GM10248 (cell line): ENCODE data around the gene PLIN3.
A peak's percentile ranks its signal among the peaks of the same experiment; 100 is the strongest.
"Not testable (repeated sequence)": the region's sequence is repeated elsewhere in the genome, so short reads cannot be mapped to it uniquely, and the experiment has no call there.

ENCODE experiments used
- CTCF ChIA-PET: fragments of 300-600 bp; sonication (Branson Sonifier 250); formaldehyde crosslinking; extraction: SDS; loops from one replicate; lab custom pipeline; 2021; ENCODE audit warnings: antibody characterized with exemption; lab: Yijun Ruan, JAX
- POLR2A ChIA-PET: fragments of 350-650 bp; sonication (Branson Sonifier 250); formaldehyde crosslinking; extraction: SDS; loops from one replicate; lab custom pipeline; 2020; ENCODE audit warnings: antibody characterized with exemption; lab: Yijun Ruan, JAX
- DNase-seq: peaks from one replicate; pipeline ENCODE4 v3.0.0; 2012; ENCODE audit errors: extremely low spot score
- CTCF ChIP-seq: IDR thresholded peaks from 2 replicates; pipeline ENCODE4 v1.5.1; 2012; ENCODE audit warnings: mild to moderate bottlenecking, low read depth; ENCODE audit errors: extremely low read depth, missing control alignments, control extremely low read depth

Gene PLIN3

GRCh38 chr19:4832776-4833175 lies 34.7 kb downstream of the PLIN3 start:
- no peak for DNase-seq
- no peak for TF ChIP-seq CTCF
- POLR2A ChIA-PET: no interaction called here
- CTCF ChIA-PET: no interaction called here

- POLR2A ChIA-PET, DNase-seq: not testable (repeated sequence)
- CTCF ChIA-PET: interaction anchor here (1.6 to 3.0 kb wide), 4 partner anchors 10 to 80 kb away, joined by 3 to 12 read pairs (median 6); no protein-coding TSS in a partner anchor
Observed at GRCh38 chr19:4831979-4832340, 35.5 kb downstream of the PLIN3 start.

GRCh38 chr19:4831304-4831978 lies 36.0 kb downstream of the PLIN3 start, which contains the start of gene TICAM1:
Gene TICAM1 (minus strand): TSS chr19:4831712. CDS start chr19:4818377, 13,335 bp downstream.
- ChIA-PET CTCF (interaction anchor here (0.6 to 4.0 kb wide), 7 partner anchors 9 to 107 kb away, joined by 3 to 15 read pairs (median 7); no protein-coding TSS in a partner anchor), POLR2A (no interaction called here)
- DNase-seq: peak; percentile 85
- no peak for TF ChIP-seq CTCF

GRCh38 chr19:4830768-4831265 lies 36.6 kb downstream of the PLIN3 start:
- POLR2A ChIA-PET: no interaction called here
- no peak for DNase-seq
- CTCF ChIA-PET: interaction anchor here (0.6 to 4.0 kb wide), 8 partner anchors 8 to 106 kb away, joined by 3 to 15 read pairs (median 6); no protein-coding TSS in a partner anchor
- no peak for TF ChIP-seq CTCF

- DNase-seq: no peak
- ChIA-PET CTCF (interaction anchor here (0.6 to 4.0 kb wide), 7 partner anchors 8 to 106 kb away, joined by 3 to 15 read pairs (median 7); no protein-coding TSS in a partner anchor), POLR2A (no interaction called here)
- no peak for TF ChIP-seq CTCF
Observed at GRCh38 chr19:4830332-4830731, 37.1 kb downstream of the PLIN3 start.

GRCh38 chr19:4829001-4829712 lies 38.3 kb downstream of the PLIN3 start:
- POLR2A ChIA-PET: interaction anchor here (0.8 kb wide), 1 partner anchor 38 kb away, joined by 4 read pairs; the partner anchor contains the start of gene FEM1A
- CTCF ChIA-PET: interaction anchor here (0.9 to 4.0 kb wide), 5 partner anchors 10 to 83 kb away, joined by 3 to 15 read pairs (median 4); no protein-coding TSS in a partner anchor
- peak; percentile 24 for TF ChIP-seq CTCF
- DNase-seq: peak; percentile 46
